ENCODE results near the gene CEBPZOS. TPM values are rescaled to one million over a fixed set of nuclear protein-coding genes. Genes with fewer than 3 reads are reported as not detected.

CEBPZOS gene
- total and polyA plus RNA-seq, 5 donors: 46.8 to 75.7 (median 56.9) TPM

- H3K4me1 ChIP-seq (ENCODE audit: control insufficient read depth, insufficient read depth, low read length): no peaks in the 10 kb centered on the region
- intact Hi-C loops (cut with DNase I): no loop called here
- peak in 1 of 2 donors; percentile 73 for ATAC-seq
- H3K4me3 ChIP-seq (ENCODE audit: low read length): no peak overlapping the region
- no peak overlapping the region for H3K27ac ChIP-seq (ENCODE audit: low read length)
- no peaks in the 10 kb centered on the region for H3K27me3 ChIP-seq (ENCODE audit: control insufficient read depth, insufficient read depth)
- WGBS: 53% methylated on average over 17 of the region's 17 CpGs
- peak in 1 of 3 donors; percentile 50 for DNase-seq
- H3K9me3 ChIP-seq (ENCODE audit: control insufficient read depth, low read length): no peaks in the 10 kb centered on the region
Measured at GRCh38 chr2:37168217-37168981, 27.9 kb upstream of the CEBPZOS start.

- ATAC-seq (no peak), DNase-seq (no peak)
- Histone ChIP-seq H3K9me3 (ENCODE audit: control insufficient read depth, low read length) (no peaks in the 10 kb centered on the region), H3K4me1 (ENCODE audit: control insufficient read depth, insufficient read depth, low read length) (no peaks in the 10 kb centered on the region), H3K4me3 (ENCODE audit: low read length) (no peak overlapping the region), H3K27ac (ENCODE audit: low read length) (no peak overlapping the region), H3K27me3 (ENCODE audit: control insufficient read depth, insufficient read depth) (no peaks in the 10 kb centered on the region)
- intact Hi-C loops (cut with DNase I): no loop called here
Measured at GRCh38 chr2:37171624-37171950, 24.7 kb upstream of the CEBPZOS start.

- Histone ChIP-seq H3K27me3 (ENCODE audit: control insufficient read depth, insufficient read depth) (no peaks in the 10 kb centered on the region), H3K4me3 (ENCODE audit: low read length) (no peak overlapping the region), H3K4me1 (ENCODE audit: control insufficient read depth, insufficient read depth, low read length) (no peaks in the 10 kb centered on the region), H3K9me3 (ENCODE audit: control insufficient read depth, low read length) (no peaks in the 10 kb centered on the region), H3K27ac (ENCODE audit: low read length) (no peak overlapping the region)
- 65% methylated on average over 1 of the region's 1 CpG for WGBS
- ATAC-seq: no peak
- DNase-seq: no peak
- intact Hi-C loops (cut with DNase I): no loop called here
Measured at GRCh38 chr2:37173741-37174140, 22.6 kb upstream of the CEBPZOS start.

DNA sequence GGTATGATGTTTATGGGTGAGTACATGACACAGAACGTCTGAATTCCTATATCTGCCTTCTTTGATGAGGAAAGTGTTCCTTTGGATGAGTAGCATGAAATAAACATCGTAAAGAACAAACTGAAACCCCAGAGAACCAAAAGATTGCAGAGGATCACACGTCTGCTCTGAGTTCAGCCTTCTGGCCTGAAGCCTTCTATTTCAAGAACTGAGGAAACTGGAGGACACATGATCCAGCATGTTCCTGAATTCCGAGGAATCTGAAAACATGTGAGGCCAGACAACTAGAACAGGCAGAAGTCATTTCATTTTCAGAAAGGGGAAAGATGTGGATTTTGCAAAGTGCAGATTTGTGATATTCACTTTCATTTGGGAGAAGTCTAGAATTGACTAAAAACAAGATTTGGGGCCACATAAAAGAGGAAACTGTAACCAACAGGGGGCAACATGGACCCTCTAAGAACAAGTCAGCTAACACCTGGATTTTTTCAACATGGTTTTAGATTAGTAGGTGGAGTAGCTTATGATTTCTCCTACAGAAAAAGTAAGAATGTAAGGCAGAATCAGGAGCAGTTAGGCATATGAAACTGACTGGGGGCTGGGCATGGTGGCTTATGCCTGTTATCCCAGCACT, 16.2 kb upstream of the CEBPZOS start:
- Histone ChIP-seq H3K9me3 (ENCODE audit: control insufficient read depth, low read length) (no peaks in the 10 kb centered on the region), H3K27ac (ENCODE audit: low read length) (no peak overlapping the region), H3K27me3 (ENCODE audit: control insufficient read depth, insufficient read depth) (no peaks in the 10 kb centered on the region), H3K4me3 (ENCODE audit: low read length) (no peak overlapping the region), H3K4me1 (ENCODE audit: control insufficient read depth, insufficient read depth, low read length) (no peaks in the 10 kb centered on the region)
- intact Hi-C loops (cut with DNase I): no loop called here
- WGBS: 57% methylated on average over 4 of the region's 4 CpGs
- DNase-seq: no peak
- no peak for ATAC-seq

GRCh38 chr2:37180640-37181039, 15.7 kb upstream of the CEBPZOS start:
- intact Hi-C loops (cut with DNase I): no loop called here
- 97% methylated on average over 5 of the region's 5 CpGs for WGBS
- no peaks in the 10 kb centered on the region for H3K27me3 ChIP-seq (ENCODE audit: control insufficient read depth, insufficient read depth)

GRCh38 chr2:37181726-37182684, 14.3 kb upstream of the CEBPZOS start:
- Histone ChIP-seq H3K4me3 (ENCODE audit: low read length) (no peak overlapping the region), H3K27ac (ENCODE audit: low read length) (no peak overlapping the region), H3K27me3 (ENCODE audit: control insufficient read depth, insufficient read depth) (no peaks in the 10 kb centered on the region), H3K9me3 (ENCODE audit: control insufficient read depth, low read length) (no peaks in the 10 kb centered on the region), H3K4me1 (ENCODE audit: control insufficient read depth, insufficient read depth, low read length) (no peaks in the 10 kb centered on the region)
- whole genome bisulfite sequencing: 70% methylated on average over 17 of the region's 17 CpGs
- ATAC-seq (no peak), DNase-seq (no peak)
- intact Hi-C loops (cut with DNase I): no loop called here

More at GRCh38 chr2:37180640-37181039, 15.7 kb upstream of the CEBPZOS start:
- H3K9me3 ChIP-seq (ENCODE audit: control insufficient read depth, low read length): no peaks in the 10 kb centered on the region
- ATAC-seq: no peak
- no peaks in the 10 kb centered on the region for H3K4me1 ChIP-seq (ENCODE audit: control insufficient read depth, insufficient read depth, low read length)
- DNase-seq: no peak
- H3K4me3 ChIP-seq (ENCODE audit: low read length): no peak overlapping the region
- H3K27ac ChIP-seq (ENCODE audit: low read length): no peak overlapping the region

DNA sequence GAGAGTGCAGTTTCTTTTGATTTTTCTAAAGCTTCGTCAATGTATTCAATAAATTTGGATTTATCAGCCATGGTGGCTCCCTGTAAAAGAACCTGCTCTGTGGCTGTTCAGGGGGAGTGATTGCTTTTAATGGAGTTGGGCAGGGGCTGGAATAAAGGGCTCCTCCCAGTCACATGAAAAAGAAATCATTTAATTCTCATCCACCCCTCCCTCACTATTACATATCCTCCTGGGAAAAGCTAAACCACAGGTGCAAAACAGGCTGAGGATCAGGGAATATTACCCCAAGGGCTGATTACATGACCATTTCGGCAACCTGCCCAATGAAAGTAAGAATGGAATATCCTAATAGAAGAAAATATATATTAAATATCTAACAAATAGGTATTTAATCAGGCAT, 7.7 kb upstream of the CEBPZOS start, which contains the start of gene SULT6B1:
SULT6B1 (minus strand) TSS at position 101 of the 400 bp plus-strand sequence; CDS start at position 71, 30 bp downstream.
- no peak within 1 kb of the TSS for H3K4me3 ChIP-seq (ENCODE audit: low read length)
- ATAC-seq: no peak
- no peak within 1 kb of the TSS for H3K27ac ChIP-seq (ENCODE audit: low read length)
- DNase-seq: no peak
- intact Hi-C loops (cut with DNase I): no loop called here
- H3K27me3 ChIP-seq (ENCODE audit: control insufficient read depth, insufficient read depth): no peaks in the 10 kb centered on the region
- no peaks in the 10 kb centered on the region for H3K9me3 ChIP-seq (ENCODE audit: control insufficient read depth, low read length)
- WGBS: 95% methylated on average over 2 of the region's 2 CpGs
- H3K4me1 ChIP-seq (ENCODE audit: control insufficient read depth, insufficient read depth, low read length): no peaks in the 10 kb centered on the region

- ATAC-seq: peak in 1 of 2 donors; percentile 48
- no peaks in the 10 kb centered on the region for H3K9me3 ChIP-seq (ENCODE audit: control insufficient read depth, low read length)
- no peaks in the 10 kb centered on the region for H3K4me1 ChIP-seq (ENCODE audit: control insufficient read depth, insufficient read depth, low read length)
- no peaks in the 10 kb centered on the region for H3K27me3 ChIP-seq (ENCODE audit: control insufficient read depth, insufficient read depth)
- no peak for DNase-seq
- intact Hi-C loops (cut with DNase I): no loop called here
- no peak overlapping the region for H3K27ac ChIP-seq (ENCODE audit: low read length)
- H3K4me3 ChIP-seq (ENCODE audit: low read length): no peak overlapping the region
- 76% methylated on average over 6 of the region's 6 CpGs for WGBS
Measured at GRCh38 chr2:37189452-37190153, 6.7 kb upstream of the CEBPZOS start.

- H3K27me3 ChIP-seq (ENCODE audit: control insufficient read depth, insufficient read depth): no peaks in the 10 kb centered on the region
- H3K27ac ChIP-seq (ENCODE audit: low read length): no peak overlapping the region
- H3K4me3 ChIP-seq (ENCODE audit: low read length): no peak overlapping the region
- WGBS: 82% methylated on average over 4 of the region's 4 CpGs
- no peaks in the 10 kb centered on the region for H3K4me1 ChIP-seq (ENCODE audit: control insufficient read depth, insufficient read depth, low read length)
- intact Hi-C loops (cut with DNase I): no loop called here
- no peak for ATAC-seq
- no peak for DNase-seq
- H3K9me3 ChIP-seq (ENCODE audit: control insufficient read depth, low read length): no peaks in the 10 kb centered on the region
Measured at GRCh38 chr2:37190290-37190689, 6.0 kb upstream of the CEBPZOS start.

- Histone ChIP-seq H3K4me3 (ENCODE audit: low read length) (no peak overlapping the region), H3K4me1 (ENCODE audit: control insufficient read depth, insufficient read depth, low read length) (no peaks in the 10 kb centered on the region), H3K9me3 (ENCODE audit: control insufficient read depth, low read length) (no peaks in the 10 kb centered on the region), H3K27ac (ENCODE audit: low read length) (no peak overlapping the region), H3K27me3 (ENCODE audit: control insufficient read depth, insufficient read depth) (no peaks in the 10 kb centered on the region)
- intact Hi-C loops (cut with DNase I): no loop called here
- DNase-seq: no peak
- ATAC-seq: no peak
- WGBS: 80% methylated on average over 4 of the region's 4 CpGs
Measured at GRCh38 chr2:37191253-37191652, 5.0 kb upstream of the CEBPZOS start.
